ENCODE data around the gene EIF3K.

DNA sequence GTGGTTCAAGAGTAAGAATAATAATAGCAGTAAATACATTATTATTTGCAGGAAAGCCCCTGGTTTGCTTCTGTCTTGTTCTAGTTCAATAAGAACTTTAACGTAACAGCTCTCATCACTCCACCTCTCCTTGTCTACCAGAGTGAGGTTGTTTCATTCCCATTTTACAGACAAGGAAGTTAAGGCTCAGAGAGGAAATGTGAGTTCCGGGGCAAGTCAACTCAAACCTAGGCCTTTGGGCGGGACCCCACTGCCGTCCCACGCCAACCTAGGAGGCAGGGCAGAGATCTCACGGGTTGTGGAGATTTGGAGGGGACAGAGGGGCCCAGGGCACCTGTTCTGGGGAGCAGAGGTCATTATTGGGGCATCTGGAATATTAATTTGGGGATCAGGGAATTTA is 2.7 kb upstream of the EIF3K start:
- TF ChIP-seq CTCF (IDR thresholded peaks at IDR 0.05) (no peak), POLR2A (IDR thresholded peaks at IDR 0.05; ENCODE audit: low read depth) (no peak)

All from esophagus muscularis mucosa (tissue), 3 donors.